ENCODE results near the gene PTPRCAP. TPM values are rescaled to one million over a fixed set of nuclear protein-coding genes. Genes with fewer than 3 reads are reported as not detected.
"Not testable (repeated sequence)": the region's sequence is repeated elsewhere in the genome, so short reads cannot be mapped to it uniquely, and the experiment has no call there.

PTPRCAP gene
- total RNA-seq, 1 donor from 2014 or later = 109 TPM

GRCh38 chr11:67405688-67406339 is 31.7 kb downstream of the PTPRCAP start:
- H3K9me3 Mint-ChIP-seq = no peaks in the 10 kb centered on the region
- peaks cover 32% of the 10 kb centered on the region for H3K36me3 Mint-ChIP-seq (ENCODE audit: low read depth)
- intact Hi-C loops (cut with micrococcal nuclease) = loop anchor here (5.0 to 10.0 kb wide), 3 partner anchors 199 to 1551 kb away; partner anchors contain the start of genes CFL1, CHKA and NDUFV1
- peak overlapping the region; percentile 92 for H3K27ac Mint-ChIP-seq
- peaks cover 56% of the 10 kb centered on the region for H3K4me1 Mint-ChIP-seq (ENCODE audit: low read depth)
- H3K27me3 Mint-ChIP-seq (ENCODE audit: insufficient read depth) = no peaks in the 10 kb centered on the region
- peak overlapping the region; percentile 88 for H3K4me3 Mint-ChIP-seq
- DNase-seq (ENCODE audit: low spot score) = no peak

GRCh38 chr11:67405196-67405567 is 32.3 kb downstream of the PTPRCAP start:
- Mint-ChIP-seq H3K4me3 (peak overlapping the region; percentile 88), H3K4me1 (ENCODE audit: low read depth) (peaks cover 60% of the 10 kb centered on the region), H3K36me3 (ENCODE audit: low read depth) (peaks cover 35% of the 10 kb centered on the region), H3K27me3 (ENCODE audit: insufficient read depth) (no peaks in the 10 kb centered on the region), H3K27ac (peak overlapping the region; percentile 88), H3K9me3 (no peaks in the 10 kb centered on the region)
- no peak for DNase-seq (ENCODE audit: low spot score)
- intact Hi-C loops (cut with micrococcal nuclease) = loop anchor here (5.0 to 10.0 kb wide), 3 partner anchors 200 to 1550 kb away; partner anchors contain the start of genes CFL1, CHKA and NDUFV1

GRCh38 chr11:67404515-67405195 is 32.8 kb downstream of the PTPRCAP start:
- no peaks in the 10 kb centered on the region for H3K9me3 Mint-ChIP-seq
- DNase-seq (ENCODE audit: low spot score) = peak; percentile 46
- H3K4me3 Mint-ChIP-seq = peak overlapping the region; percentile 88
- intact Hi-C loops (cut with micrococcal nuclease) = loop anchor here (5.0 to 10.0 kb wide), 5 partner anchors 137 to 1550 kb away; partner anchors contain the start of genes CFL1, CHKA, GRK2 and NDUFV1
- peaks cover 58% of the 10 kb centered on the region for H3K4me1 Mint-ChIP-seq (ENCODE audit: low read depth)
- H3K36me3 Mint-ChIP-seq (ENCODE audit: low read depth) = peaks cover 34% of the 10 kb centered on the region
- peak overlapping the region; percentile 88 for H3K27ac Mint-ChIP-seq
- no peaks in the 10 kb centered on the region for H3K27me3 Mint-ChIP-seq (ENCODE audit: insufficient read depth)

GRCh38 chr11:67403085-67403484 is 34.4 kb downstream of the PTPRCAP start:
- DNase-seq (ENCODE audit: low spot score); H3K27me3 Mint-ChIP-seq (ENCODE audit: insufficient read depth); H3K9me3 Mint-ChIP-seq: not testable (repeated sequence)
- Mint-ChIP-seq H3K4me3 (peak overlapping the region; percentile 88), H3K4me1 (ENCODE audit: low read depth) (peaks cover 49% of the 10 kb centered on the region), H3K36me3 (ENCODE audit: low read depth) (peaks cover 31% of the 10 kb centered on the region), H3K27ac (peak overlapping the region; percentile 88)
- intact Hi-C loops (cut with micrococcal nuclease) = loop anchor here (1.0 to 10.0 kb wide), 5 partner anchors 25 to 1548 kb away; partner anchors contain the start of genes CFL1, GRK2, NDUFV1 and RPS6KB2

GRCh38 chr11:67402192-67402839 is 35.2 kb downstream of the PTPRCAP start:
- intact Hi-C loops (cut with micrococcal nuclease) = loop anchor here (1.0 to 10.0 kb wide), 8 partner anchors 19 to 1548 kb away; partner anchors contain the start of genes AIP, CDK2AP2, CFL1 and GRK2
- H3K9me3 Mint-ChIP-seq; DNase-seq (ENCODE audit: low spot score); H3K27me3 Mint-ChIP-seq (ENCODE audit: insufficient read depth): not testable (repeated sequence)
- H3K27ac Mint-ChIP-seq = peak overlapping the region; percentile 81
- H3K4me3 Mint-ChIP-seq = peak overlapping the region; percentile 88
- H3K4me1 Mint-ChIP-seq (ENCODE audit: low read depth) = peaks cover 49% of the 10 kb centered on the region
- peaks cover 33% of the 10 kb centered on the region for H3K36me3 Mint-ChIP-seq (ENCODE audit: low read depth)

- no peaks in the 10 kb centered on the region for H3K27me3 Mint-ChIP-seq (ENCODE audit: insufficient read depth)
- intact Hi-C loops (cut with micrococcal nuclease) = loop anchor here (1.0 to 10.0 kb wide), 10 partner anchors 9 to 1547 kb away; partner anchors contain the start of genes AIP, CDK2AP2, CFL1 and GRK2
- peaks cover 30% of the 10 kb centered on the region for H3K36me3 Mint-ChIP-seq (ENCODE audit: low read depth)
- peaks cover 50% of the 10 kb centered on the region for H3K4me1 Mint-ChIP-seq (ENCODE audit: low read depth)
- H3K4me3 Mint-ChIP-seq = peak within 1 kb of the TSS; percentile 92
- peak within 1 kb of the TSS; percentile 86 for H3K27ac Mint-ChIP-seq
- no peaks in the 10 kb centered on the region for H3K9me3 Mint-ChIP-seq
- DNase-seq (ENCODE audit: low spot score) = peak; percentile 87
These were observed 35.8 kb downstream of the PTPRCAP start, which contains the start of gene PPP1CA for GRCh38 chr11:67401495-67402191. TSS of gene PPP1CA (minus strand) at chr11:67401858. CDS start at chr11:67401782, 76 bp downstream.

- H3K4me1 Mint-ChIP-seq (ENCODE audit: low read depth) = peaks cover 45% of the 10 kb centered on the region
- H3K9me3 Mint-ChIP-seq = no peaks in the 10 kb centered on the region
- intact Hi-C loops (cut with micrococcal nuclease) = loop anchor here (1.0 to 10.0 kb wide), 6 partner anchors 9 to 1546 kb away; partner anchors contain the start of genes CFL1, GRK2, NDUFV1 and TMEM134
- peak overlapping the region; percentile 86 for H3K27ac Mint-ChIP-seq
- H3K36me3 Mint-ChIP-seq (ENCODE audit: low read depth) = peaks cover 29% of the 10 kb centered on the region
- H3K4me3 Mint-ChIP-seq = peak overlapping the region; percentile 92
- DNase-seq (ENCODE audit: low spot score) = no peak
- H3K27me3 Mint-ChIP-seq (ENCODE audit: insufficient read depth) = no peaks in the 10 kb centered on the region
These were observed 36.5 kb downstream of the PTPRCAP start for GRCh38 chr11:67400942-67401494.

GRCh38 chr11:67400251-67400941 is 37.1 kb downstream of the PTPRCAP start:
- H3K4me1 Mint-ChIP-seq (ENCODE audit: low read depth) = peaks cover 38% of the 10 kb centered on the region
- peak overlapping the region; percentile 86 for H3K27ac Mint-ChIP-seq
- DNase-seq (ENCODE audit: low spot score) = no peak
- intact Hi-C loops (cut with micrococcal nuclease) = loop anchor here (5.0 to 10.0 kb wide), 4 partner anchors 133 to 1546 kb away; partner anchors contain the start of genes CFL1, GRK2 and NDUFV1
- H3K4me3 Mint-ChIP-seq = peak overlapping the region; percentile 92
- H3K9me3 Mint-ChIP-seq = no peaks in the 10 kb centered on the region
- H3K36me3 Mint-ChIP-seq (ENCODE audit: low read depth) = peaks cover 28% of the 10 kb centered on the region
- no peaks in the 10 kb centered on the region for H3K27me3 Mint-ChIP-seq (ENCODE audit: insufficient read depth)

- H3K36me3 Mint-ChIP-seq (ENCODE audit: low read depth) = peaks cover 27% of the 10 kb centered on the region
- peak overlapping the region; percentile 92 for H3K4me3 Mint-ChIP-seq
These were observed 38.6 kb downstream of the PTPRCAP start for GRCh38 chr11:67398661-67399563.

GRCh38 chr11:67397986-67398660 is 39.4 kb downstream of the PTPRCAP start:
- intact Hi-C loops (cut with micrococcal nuclease) = no loop called here
- Mint-ChIP-seq H3K36me3 (ENCODE audit: low read depth) (peaks cover 28% of the 10 kb centered on the region), H3K4me1 (ENCODE audit: low read depth) (peaks cover 34% of the 10 kb centered on the region), H3K9me3 (no peaks in the 10 kb centered on the region), H3K4me3 (peak overlapping the region; percentile 20), H3K27me3 (ENCODE audit: insufficient read depth) (no peaks in the 10 kb centered on the region), H3K27ac (no peak overlapping the region)
- DNase-seq (ENCODE audit: low spot score) = no peak

More at GRCh38 chr11:67398661-67399563, 38.6 kb downstream of the PTPRCAP start:
- DNase-seq (ENCODE audit: low spot score) = no peak
- Mint-ChIP-seq H3K27me3 (ENCODE audit: insufficient read depth) (no peaks in the 10 kb centered on the region), H3K4me1 (ENCODE audit: low read depth) (peaks cover 27% of the 10 kb centered on the region), H3K9me3 (no peaks in the 10 kb centered on the region), H3K27ac (peak overlapping the region; percentile 44)
- intact Hi-C loops (cut with micrococcal nuclease) = no loop called here
